GM19351 (cell line): ENCODE data around the gene KCNMA1.

ENCODE experiments used
- ATAC-seq: cut with Tn5 transposase; IDR thresholded peaks from one replicate; pipeline ENCODE4 v1.9.1; 2021; ENCODE audit warnings: mild to moderate bottlenecking, moderate library complexity; ENCODE audit not compliant: unreplicated experiment

KCNMA1 gene

DNA sequence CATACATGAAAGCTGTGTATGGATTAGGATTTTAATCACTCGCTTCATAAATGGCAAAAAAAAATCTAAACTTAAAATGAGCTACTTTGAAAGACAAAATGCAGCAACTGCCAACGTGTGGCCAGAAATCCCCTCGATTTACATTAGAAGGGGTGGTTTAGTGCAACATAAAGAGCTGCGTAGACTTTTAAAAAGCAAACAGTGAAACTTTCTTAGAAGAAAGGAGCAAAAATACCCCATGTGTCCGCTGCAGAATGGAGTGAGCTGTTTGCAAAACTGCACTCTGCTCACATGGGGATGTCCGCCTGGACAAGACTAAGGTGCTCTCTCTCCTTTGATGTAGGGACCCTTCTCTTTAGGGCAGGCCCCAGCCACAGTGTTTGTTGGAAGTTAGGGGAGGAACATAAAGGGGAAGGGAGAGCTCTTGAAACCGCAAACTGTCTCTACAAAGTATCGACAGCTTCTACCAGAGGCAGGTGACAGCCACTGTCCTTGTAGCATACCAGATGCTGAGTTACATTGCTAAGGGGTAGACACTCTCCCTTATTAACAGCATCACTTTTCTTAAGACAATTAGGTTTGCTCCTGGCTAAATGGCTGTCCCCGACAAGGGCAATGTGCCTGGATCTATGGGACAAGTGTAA is 528.1 kb downstream of the KCNMA1 start:
- ATAC-seq, result no peak

DNA sequence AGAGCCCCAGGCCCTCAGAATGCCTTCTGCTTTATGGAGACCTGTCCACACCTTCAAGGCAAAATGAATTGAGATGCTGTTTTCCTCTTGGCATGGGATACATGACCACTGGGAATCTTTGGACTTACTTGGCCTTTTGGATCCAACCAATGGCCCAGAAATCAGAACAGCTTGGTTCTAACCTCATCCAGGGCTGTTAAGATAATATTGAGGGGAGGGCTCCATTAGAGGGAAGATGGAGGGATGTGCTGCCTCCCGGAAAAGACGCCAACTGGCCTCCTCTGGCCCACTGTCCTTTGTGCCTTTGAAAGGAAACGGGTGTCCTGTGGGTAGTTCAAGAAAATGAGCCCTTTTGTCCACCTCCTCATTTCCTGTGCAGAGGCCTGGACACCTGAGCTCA is 530.9 kb downstream of the KCNMA1 start:
- no peak for ATAC-seq

DNA sequence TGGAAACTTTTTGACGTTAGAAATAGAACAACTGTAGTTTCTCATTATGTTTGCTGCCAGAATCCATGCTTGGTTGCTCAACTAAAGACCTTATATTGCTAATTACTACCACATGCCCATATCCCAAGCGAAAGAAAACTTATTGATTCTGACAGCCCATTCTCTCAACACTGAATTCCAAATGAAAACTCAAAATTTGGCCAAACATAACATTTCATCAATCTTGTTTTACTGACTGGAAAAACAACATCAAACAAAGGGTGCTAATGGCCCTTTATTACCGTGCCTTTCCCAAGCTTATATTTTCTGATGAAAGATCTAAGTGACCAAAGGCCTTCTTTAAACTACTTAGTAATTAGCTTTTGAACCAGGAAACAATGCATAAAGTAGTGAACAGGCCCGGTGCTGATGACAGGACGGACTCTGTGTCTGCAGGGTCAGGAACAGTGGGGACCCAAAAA is 531.8 kb downstream of the KCNMA1 start:
- ATAC-seq, result no peak

DNA sequence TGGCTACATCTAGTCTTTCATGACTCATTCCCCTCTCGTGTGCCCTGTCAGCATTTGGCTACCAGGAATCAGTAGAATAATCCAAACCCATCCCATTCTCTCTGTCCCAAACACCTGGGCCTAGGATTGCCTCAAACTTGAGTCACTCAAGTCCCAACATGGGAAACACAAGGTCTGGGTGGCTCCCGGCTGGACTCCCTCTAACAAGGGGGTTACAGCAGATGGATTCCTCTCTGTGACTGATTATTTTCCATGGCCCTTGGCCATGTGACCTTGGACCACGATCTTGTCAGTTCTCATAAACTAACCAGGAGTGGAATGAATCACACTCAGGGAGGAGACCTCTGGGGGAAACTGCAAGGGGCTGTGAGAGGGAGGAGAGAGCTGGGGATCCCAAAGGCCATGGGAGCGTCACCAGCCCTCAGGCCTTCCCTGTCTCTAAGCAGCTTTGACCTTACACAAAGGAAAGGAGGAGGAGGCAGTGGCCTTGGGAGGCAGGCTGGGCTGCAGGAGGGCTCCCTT is 533.1 kb downstream of the KCNMA1 start:
- no peak for ATAC-seq

DNA sequence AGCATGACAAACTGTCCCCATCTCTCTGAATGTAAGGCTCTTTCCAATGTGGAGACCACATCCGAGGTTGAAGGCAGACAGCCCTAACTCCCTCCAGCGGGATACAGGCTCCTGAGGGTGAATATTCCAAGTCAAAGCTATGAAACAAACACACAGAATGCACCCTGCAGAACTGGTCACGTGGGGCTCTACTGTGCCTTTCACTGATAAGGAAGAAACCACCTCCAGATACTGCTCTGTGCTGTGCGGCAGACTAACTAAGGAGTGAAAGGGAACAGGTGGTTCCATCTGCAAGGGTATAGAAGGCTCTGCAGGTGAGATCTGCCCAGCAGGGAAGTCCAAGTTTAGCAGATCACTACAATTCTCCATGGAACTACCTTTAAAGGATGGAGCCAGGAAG is 534.4 kb downstream of the KCNMA1 start:
- no peak for ATAC-seq

DNA sequence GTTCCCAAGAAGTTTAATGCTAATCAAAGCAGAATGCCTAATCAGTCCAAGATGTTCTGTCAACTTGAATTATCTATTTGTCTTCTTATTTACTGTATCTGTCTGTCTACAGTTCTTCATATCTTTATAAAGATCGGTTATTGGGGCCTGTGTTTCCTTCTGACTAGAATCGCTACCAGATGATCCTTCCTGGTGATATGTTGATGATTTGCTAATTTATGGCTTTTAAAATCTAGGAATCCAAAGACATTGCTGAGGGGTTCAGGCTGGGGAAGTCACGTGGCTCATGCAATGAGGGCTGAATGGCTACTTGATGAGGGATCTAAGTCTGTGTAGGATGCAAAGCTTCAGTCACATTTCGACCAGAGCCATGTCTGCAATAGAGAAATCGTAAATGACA is 536.3 kb downstream of the KCNMA1 start:
- ATAC-seq, result no peak

DNA sequence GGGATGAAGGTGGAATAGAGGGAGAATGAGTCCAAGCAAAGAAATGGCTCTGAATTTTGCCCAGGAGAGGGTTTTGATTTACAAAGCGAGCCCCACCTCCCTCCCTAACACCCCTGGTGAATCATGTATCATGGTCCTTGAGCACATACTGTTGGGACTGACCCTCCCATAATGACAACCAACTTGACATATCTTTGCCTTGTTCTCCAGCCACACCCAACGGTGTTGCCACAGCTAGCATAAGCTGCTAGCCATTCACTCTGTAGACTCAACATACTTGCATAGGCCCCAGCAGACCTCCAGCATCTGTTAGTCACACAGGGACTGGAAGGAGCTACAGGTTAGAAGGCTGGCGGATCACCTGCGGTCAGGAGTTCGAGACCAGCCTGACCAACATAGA is 538.5 kb downstream of the KCNMA1 start:
- ATAC-seq, result no peak

DNA sequence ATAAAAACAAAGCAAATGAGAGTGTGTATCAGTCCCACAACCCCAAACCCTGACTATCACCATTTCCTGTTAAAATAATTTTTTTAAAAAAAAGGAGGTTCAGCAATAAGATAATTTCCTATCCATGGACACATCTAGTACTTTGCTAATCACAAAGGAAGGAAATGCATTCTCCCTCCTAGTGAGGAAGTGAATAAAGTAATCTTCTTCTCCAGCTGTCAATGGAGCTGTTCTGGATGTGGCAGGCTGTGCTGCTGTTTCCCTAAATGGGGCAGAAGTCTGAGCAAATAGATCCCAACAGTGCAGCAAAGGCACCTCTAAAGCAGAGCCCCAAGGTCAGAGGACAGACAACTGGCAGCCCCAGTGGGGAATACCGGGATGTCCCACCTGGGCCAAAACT is 540.0 kb downstream of the KCNMA1 start:
- ATAC-seq, result no peak

DNA sequence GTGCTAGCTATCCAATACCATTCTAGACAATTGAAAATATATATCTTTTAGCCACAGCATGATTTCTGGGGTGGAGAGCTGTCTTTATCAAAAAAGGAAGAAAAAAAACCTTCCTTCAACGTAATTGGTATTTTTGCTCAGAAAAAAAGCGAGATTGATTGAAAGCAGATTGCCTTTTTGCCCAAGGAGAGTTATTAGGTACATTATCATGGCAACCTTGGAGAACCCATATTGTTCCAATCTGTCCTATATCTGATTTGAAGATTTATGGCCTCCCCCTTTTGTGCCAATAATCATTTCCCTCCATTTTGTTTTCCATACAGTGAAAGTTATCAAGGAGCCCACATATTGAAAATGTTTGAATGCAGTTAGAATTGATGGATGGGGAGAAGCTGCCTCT is 544.5 kb downstream of the KCNMA1 start:
- no peak for ATAC-seq

DNA sequence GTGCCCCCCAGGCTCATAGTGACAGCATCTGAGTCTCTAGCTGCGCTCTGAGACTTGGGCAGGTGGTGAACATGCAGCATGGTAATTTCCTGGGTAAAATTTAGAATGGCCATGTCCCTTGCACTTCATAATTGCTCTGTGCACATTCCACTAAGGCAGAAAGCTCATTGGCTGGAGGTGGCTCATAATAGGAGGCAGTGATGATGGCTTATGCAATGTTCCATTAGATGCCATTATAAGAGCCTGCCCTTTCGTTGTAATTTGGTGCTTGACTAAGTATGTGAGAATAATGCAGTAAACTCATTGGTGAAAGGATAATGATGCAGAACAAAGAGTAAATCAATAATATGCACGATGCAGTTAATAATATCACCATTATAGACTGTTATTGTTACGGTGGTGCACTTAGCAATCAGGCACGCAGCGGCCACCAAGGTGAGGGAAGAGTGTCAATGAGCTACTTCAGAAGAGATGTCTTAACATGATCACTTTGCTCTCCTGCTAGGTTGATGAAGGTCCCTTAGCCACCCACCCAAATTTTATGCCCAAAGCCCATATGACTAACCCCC is 545.9 kb downstream of the KCNMA1 start:
- ATAC-seq, result no peak

DNA sequence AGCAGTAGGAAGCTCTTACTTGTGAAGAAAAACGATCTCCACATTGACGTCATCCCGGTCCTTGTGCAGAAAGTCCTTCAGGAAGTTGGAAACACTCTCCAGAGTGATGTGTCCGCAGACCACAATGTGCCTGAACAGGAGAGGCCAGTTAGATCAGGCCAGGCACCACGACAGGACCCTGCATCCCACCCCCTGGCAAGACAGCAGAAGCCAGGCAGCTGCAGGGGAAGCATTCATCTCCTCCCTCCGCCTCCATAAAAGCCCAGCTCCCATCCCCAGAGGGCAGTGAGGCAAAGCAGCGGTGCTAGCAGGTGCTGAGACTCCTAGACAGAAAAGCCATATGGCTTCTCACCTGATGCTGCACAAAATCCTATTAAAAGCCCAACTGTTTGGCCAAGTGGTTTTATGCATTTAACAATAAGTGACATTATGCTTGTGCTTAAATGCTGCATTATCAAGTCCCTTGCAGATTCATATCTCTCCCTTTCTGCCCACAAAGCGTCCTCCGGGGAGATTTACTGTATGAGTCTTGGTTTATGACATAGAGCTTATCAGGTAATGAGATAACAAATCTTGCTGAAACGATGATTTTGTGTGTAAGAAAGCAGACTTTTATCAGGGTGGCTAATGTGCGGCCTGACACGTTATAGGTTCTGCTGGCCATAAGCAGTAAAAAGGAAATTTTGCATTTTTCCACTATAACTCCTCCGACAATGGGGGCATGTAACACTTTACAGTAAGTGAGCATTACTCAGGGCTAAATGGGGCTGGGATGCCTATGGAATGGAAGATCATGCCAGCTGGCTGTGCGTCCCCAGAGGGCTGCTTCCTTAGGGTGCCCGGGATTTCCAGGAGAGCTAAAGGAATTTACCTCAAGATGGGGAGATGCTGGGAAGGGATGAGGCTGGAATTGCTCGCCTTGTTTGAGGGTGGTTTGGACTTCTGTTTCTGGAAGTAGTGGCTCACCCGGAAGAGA is 546.9 kb downstream of the KCNMA1 start:
- ATAC-seq, result no peak

DNA sequence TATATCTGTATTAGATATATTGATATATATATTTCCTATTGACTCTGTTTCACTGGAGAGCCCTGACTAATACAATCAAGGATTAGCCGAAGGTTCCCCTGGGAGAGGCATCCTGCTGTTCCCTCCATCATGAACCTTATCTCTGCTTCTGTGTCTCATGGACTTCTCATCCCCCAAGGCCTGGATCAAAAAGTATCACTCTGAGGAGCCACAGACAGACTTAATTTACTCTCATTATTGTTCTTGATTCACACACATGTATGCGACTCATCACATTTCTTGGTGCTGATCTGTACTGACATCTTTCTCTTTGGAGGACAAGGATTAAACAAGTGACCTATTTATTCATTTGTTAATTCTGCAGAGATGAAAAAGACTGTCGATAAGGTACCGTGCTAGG is 550.2 kb downstream of the KCNMA1 start:
- ATAC-seq, result no peak

DNA sequence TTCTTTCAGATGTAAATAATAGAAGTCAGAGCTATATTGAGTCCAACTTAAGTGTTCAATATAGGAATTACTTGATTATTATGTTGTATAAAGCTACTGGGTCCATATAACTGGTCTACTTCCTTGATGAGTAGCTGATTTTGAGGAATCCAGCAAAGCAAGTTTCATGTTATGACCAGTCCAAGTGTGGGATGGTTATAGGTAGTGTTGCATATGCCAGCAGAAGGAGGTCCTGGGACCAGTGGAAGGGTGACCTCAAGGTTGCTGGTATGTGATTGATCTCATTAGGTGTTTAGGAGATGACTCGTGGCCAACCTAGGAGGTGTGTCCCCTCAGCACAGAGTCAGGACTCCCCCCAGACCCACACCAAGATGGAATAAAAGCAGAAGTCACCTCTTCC is 551.5 kb downstream of the KCNMA1 start:
- ATAC-seq, result no peak

DNA sequence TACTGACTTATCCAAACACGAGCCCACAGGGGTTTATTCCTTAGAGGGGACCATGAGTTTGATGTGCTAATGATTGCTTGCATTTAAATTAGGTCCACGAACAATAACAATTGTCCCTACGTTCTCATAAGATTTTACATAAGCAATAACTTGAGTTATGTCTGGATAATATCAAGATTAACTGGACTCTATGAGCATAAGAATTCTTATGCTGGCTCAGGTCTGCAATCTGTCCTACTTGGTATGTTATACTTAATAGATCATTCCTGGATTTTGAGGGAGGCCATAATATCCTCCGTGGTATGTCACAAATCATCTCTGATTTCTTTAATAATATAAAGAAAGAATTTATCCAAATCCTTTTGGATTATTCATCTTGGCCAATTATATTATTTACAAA is 552.3 kb downstream of the KCNMA1 start:
- ATAC-seq, result no peak

DNA sequence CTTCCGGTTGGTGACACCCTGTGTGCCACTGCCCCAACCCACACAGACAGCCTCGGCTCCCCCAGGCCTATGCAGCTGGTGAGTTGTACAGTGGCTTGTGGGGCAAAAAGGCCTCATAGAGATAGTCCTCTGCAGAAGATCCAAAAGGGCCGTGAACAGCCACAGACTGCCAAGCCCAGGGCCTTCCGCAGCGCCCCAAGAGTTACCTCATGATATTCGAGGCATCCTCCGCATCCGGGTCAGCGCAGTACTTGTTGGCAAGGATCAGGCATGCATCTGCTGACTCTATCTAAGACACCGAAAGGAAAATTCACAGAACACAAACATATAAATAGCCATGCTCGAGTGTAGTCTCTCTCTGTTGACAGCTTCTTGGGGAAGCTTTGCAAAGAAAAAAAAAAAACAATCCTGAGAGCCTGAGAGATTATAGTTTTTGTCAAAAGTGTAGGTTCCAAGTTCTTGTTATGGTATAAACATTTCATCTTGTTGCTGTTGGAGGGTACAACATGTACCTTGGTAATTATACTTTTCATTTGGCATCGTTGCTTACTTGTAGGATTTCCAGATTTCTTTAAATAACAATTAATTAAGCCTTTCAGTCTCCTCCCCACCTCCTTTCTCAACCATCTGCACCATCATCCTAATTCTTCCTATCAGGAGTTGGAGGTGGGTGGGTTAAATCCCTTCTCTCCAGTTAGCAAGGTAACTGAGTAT is 553.0 kb downstream of the KCNMA1 start:
- ATAC-seq, result no peak

DNA sequence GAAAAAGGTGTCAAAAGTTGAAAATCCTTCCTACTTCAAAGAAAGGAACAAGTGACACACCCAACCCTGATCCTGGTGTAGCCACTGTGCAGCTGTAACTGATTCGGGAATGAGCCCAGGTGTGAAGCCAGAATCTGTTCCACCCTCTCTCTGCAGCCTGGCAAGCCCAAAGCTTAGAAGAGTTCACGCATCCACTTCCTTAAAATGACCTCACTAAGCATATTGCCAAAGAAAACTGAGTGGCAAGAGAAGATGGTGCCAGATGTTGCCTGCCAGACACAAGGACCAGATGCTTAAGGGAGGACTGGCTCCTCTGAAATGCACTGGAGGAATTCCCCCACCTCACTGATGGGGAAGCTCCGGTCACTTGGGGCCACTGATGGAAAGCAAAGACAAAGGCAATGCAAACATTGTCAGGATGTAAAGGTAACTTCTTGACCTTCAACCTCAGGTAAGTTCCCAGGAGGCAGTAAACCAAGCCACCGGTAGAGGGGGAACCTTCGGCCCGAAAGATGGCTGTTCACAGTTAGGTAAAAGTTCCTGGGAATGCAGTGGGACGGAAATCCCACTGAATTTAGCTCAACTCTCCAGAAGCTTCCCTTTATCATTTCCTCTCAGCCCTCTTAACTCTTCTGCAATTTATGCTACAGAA is 554.9 kb downstream of the KCNMA1 start:
- ATAC-seq, result no peak

DNA sequence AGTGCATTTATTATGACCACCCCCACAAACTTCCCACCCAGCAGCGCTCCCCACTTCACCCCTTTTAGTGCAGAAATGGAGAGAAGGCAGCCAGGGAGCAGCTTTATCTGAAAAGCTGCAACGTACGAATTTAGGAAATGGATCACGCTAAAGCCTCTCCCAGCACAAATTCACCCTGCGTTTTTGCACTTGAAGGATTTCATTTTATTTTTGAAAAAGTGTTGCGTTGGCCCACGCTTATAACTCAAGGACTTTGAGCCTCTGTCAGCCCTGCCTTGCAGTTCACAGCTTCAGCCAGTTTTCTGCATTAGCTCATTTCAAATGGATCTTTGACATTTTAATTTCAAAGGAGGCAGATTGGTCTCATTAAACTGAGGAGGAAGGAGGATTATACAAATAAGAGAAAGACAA is 556.1 kb downstream of the KCNMA1 start:
- ATAC-seq, result no peak

DNA sequence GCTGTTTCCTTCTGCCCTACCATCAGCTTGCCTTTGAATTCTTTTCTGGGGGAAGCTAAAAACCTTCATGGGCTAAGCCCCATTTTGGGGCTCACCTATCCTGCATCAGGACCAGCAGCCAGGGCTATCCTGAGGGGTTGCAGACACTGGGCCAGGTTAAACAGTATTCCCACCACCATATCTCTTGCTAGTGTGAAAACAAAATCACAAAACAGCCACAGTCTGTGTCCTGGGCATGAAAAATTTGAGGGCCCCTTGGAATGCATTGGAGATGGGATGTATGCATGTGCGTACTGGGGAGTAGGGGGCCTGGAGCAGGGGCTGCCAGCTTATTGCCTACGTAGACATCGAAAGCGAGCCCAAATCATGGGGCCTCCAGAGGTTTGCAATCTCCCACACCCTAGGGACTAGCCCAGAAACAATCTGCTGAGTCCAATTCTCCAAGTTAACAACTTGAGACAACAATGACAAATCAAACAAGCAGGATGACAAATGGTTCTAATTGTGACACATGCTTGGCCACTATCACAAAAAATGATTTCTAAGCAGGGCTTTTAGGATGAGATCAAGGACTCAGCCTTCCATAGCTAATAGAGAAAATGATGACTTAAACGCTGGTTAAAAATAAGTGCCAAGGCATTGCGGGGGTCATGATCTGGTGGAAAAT is 557.1 kb downstream of the KCNMA1 start:
- ATAC-seq, result no peak

DNA sequence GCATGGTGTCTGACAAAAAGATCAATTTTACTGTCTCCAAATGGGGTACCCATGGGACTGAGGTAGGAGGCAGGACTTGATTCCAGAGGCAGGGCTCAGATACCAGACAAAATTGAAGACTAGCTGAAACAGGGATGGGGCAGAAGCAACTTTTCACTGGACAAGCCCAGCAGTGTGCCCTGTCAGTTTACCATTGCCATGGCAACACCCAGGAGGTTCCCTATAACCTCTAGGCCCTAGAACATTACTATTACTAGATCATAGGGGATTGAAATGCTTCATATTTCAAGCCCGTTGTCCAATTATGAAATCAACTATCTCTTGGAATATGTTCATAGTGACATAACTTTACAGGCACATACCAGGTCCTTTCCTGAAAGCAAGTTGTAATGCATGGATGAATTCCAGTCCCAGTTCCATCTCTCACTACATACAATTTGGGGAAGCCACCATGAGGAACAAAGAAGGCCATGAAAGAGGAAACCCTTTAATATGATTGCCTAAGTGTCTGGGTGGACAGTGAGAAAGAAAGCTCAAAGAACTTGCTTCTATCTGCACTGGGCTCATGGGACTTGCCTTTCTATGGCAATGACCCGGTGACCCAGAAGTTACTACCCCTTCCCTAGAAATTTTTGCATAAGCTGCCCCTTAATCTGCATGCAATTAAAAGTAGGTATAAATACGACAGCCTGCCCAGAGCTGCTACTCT is 557.9 kb downstream of the KCNMA1 start:
- ATAC-seq, result no peak
